ENCODE measurements around the gene DOK7.

Gene DOK7

DNA sequence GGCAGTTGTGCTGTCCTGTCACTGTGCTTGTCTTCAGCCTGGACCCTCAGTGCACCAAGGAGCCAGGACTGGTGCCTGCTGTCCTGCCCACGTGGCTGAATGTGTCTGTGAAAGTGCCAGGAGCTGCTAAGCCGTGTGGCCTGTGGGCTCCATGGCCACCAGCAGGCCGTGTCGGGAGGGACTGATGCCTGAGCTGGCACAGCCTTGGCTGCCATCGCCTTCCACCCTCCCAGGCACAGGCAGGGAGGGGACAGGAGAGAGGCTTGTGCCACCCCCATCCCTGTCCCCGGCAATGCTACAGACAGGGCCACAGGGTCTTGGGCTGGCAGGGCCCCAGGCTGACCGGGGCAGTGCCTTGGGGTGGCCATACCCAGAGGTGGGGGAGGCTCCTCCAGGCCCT is 24.8 kb downstream of the DOK7 start:
- DNase-seq (ENCODE audit: low spot score) = no peak

DNA sequence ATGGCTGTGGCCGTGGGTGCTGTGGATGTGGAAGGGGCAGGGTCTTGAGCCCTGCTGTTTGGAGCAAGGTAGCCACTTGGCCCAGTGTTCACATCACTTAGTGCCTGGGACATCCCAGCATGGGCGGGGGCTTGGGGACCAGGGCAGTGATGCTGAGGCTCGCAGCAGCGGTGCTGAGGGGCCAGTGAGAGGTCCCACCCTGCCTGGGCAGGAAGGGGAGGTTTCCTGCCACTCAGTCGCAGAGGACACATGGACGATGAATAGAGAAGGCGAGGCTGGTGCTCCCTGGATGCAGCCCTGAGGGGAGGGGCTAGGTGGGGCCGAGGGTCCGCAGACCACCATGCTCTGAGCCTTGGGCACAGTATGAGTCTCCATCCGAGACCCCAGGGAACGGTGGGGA is 25.7 kb downstream of the DOK7 start:
- DNase-seq (ENCODE audit: low spot score) = no peak

DNA sequence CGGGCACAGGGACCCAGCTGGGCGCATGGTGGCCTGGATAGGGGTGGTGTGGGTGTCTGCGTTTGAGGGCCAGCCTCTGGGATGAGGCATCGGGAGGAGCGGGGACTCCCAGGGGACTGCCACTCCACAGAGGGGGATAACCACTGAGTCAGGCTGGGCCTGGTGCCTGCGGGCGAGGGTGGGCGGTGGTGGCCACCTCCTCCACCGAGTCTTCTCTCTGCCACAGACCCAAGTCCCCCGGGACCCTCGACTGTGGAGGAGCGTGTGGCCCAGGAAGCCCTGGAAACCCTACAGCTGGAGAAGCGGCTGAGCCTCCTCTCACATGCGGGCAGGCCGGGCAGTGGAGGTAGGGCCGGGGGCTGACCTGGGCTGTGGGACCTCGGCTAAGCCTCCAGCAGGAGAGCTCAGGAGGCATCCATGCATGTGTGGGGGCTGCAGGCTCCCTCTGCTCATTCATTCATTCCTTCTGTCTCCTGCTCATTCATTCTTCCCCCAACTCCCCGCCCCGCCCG is 26.4 kb downstream of the DOK7 start:
- DNase-seq (ENCODE audit: low spot score) = no peak

DNA sequence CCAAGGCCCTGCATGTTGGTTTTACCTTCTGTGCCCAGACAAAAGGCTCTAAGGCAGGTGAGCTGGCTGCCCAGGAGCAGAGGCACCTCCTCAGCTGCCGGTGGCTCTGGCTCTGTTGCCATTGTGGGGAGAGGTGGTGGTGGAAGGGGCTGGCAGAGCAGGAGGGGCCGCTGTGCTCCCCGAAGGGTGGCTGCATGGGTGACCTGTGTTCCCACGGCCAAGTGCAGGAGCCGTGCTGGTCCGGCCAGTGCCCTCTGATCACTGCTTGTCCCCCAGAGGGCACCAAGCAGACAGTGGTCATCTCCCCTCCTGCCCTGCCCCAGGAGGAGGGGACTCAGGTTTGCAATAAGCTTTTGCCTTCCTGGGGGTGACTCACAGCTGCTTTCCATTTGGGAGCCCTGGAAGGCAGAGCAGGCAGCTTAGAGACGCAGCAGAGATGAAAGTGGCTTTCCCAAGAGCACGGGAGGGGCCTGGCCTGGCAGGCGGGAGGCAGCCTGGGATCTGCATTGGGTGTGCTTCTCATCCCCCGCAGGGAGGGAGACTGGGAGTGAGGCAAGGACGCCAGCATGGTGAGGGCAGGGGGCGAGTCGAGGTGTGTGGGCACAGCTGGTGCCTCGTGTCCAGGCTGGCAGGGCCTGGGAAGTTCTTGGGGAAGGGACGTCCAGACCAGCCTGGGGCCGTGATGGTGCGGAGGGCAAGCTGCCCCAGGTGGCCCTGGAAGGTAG is 28.7 kb downstream of the DOK7 start:
- peak; percentile 73 for DNase-seq (ENCODE audit: low spot score)

DNA sequence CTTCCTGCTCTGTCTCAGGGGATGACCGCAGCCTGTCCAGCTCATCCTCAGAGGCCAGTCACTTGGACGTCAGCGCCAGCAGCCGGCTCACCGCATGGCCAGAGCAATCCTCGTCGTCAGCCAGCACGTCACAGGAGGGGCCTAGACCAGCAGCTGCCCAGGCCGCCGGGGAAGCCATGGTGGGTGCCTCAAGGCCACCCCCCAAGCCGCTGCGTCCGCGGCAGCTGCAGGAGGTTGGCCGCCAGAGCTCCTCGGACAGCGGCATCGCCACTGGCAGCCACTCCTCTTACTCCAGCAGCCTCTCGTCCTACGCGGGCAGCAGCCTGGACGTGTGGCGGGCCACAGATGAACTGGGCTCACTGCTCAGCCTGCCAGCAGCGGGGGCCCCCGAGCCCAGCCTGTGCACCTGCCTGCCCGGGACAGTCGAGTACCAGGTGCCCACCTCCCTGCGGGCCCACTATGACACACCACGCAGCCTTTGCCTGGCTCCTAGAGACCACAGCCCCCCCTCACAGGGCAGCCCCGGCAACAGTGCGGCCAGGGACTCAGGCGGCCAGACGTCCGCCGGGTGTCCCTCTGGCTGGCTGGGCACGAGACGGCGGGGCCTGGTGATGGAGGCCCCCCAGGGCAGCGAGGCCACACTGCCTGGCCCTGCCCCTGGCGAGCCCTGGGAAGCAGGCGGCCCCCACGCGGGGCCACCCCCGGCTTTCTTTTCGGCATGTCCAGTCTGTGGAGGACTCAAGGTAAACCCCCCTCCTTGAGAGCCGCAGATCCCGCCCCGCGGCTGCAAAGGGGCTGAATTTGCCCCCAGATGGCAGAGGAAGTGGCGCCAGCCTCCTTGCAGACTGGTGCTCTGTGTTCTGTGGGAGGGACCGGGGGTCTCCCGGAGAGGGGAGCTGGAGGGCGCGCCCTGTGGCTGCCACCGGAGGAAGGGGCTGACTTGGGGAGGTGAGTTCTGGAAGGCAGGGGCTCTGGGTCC is 29.9 kb downstream of the DOK7 start:
- DNase-seq (ENCODE audit: low spot score) = peak; percentile 80

- no peak for DNase-seq (ENCODE audit: low spot score)
These were observed 30.8 kb downstream of the DOK7 start for GRCh38 chr4:3493720-3494461.

- no peak for DNase-seq (ENCODE audit: low spot score)
These were observed 31.4 kb downstream of the DOK7 start for GRCh38 chr4:3494462-3494871.

DNA sequence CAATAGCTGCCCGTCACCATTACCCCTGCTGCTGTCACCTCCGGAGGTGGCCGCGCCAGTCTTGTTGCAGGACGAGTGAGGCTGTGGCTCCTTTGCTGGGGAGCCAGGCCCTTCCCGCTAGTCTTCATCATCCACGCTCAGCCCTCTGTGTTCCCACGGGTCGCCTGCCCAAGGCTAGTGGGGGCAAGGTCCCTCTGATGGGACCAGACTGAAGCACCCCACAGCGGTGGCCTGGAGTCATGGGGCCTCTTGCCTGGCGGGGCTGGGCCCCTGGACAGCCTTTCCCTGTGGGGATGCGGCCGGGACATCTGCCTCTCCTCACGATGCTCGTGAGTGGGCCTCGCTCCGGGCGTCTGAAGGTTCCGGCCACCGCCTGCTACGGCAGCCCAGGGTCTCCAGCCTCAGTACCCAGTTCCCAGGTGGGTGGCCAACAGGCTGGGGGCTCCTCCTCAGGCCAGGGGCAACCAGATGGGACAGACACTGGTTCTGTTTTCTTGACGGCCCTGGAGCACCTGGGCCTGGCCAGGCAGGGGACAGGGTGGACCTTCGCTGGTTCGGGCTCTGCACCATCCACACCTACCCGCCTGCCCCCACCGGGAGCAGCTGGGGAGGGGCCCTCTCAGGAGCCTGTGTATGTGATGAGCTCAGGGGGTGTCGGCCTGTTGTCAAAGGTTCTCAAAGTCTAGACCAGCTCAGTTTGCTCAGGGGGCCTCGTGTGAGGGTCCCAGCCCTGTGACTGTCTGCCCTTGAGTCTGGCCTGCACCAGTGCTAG is 32.3 kb downstream of the DOK7 start:
- DNase-seq (ENCODE audit: low spot score) = no peak

DNA sequence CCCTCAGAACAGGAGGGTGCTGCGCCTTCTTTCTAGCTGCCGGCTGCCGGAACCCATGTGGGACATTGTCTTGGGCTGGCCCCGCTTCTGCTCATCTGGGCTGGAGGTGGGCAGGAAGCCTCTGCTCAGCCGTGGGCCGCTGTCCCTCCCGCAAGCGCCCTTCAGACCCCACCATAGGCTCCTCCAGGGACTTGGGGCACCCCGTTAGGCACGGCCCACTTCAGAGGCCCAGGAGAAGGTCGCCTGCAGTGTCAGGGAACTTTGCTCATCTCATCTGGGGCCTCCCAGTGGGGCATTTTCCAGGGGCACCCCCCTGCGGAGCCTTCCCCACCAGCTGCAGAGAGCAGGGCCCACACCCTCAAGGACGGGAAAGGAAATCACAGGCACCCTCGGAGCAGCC is 32.9 kb downstream of the DOK7 start:
- DNase-seq (ENCODE audit: low spot score) = no peak

DNA sequence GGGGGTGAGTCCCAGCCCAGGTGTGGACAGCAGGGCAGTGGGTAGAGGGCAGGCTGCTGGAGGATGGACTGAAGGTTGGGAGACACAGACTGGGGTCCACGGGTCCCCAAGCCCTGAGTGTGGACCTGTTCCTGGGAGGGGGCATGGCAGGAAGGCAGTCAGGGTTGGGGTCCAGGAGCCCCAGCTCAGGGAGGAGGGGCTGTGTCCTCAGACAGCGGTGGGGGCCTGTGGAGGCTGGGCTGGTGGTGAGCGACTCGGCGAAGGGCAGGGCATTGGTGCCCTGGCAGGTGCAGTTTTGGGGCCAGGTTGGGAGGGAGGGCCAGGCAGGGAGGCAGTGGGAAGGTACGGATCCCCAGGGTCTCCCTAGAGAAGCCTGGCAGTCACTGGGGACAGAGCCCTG is 34.0 kb downstream of the DOK7 start:
- no peak for DNase-seq (ENCODE audit: low spot score)

DNA sequence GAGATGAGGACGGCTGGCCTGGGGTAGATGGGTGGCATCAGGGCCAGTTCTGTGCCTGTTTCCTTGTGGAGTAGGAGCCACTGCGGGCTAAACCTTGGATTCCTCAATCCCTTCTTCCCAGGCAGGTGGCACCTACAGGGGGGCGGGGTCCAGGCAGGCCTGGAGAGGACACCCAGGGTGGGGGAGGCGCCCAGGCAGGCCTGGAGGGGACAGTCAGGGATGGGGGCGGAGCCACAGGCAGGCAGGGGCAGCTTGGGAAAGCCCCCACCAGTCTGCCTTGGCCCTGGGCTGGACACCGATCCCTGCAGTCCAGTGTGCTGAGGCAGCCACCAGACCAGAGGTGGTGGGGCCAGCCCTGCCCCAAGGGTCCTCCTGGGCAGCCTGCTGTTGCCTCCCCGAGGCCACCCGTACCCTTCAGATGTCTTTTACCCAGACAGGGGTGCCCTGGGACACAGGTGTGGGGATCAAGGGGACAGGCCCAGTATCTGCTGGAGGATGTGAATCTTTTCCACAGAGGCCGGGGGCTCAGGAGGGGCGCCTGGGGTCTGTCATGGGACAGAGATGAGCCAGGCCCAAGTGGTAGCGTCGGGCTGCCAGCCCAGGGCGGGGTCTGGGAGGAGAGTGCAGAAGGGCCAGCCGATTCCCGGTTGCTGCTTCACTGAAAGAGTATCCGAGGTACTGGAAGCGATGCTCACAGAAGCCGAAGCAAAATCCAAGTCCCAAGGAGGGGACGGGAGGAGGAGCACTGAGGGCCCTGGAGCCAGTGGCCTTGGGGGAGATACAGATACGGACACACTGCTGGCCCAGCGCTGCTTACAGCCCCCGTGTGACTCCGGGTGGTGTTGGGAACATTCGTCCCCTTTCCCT is 34.6 kb downstream of the DOK7 start:
- no peak for DNase-seq (ENCODE audit: low spot score)

DNA sequence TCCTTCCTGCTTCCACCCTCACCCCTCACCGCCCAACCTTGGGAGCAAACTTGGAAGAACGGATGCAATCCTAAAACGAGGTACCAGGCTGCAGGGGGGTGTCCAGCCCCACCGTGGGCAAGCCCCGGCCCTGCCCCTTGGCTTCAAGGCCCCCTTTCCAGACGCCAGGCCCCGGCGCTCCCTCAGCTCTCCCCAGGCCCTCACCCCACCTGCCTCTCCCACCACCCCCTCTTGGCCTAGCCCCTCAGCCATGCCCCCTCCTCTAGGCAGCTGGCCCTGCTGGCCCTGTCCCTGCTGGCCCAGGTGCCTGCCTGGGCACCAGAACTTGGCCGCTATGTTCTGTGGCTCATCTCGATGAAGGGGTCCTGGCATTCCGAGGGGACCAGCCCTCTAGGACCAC is 35.3 kb downstream of the DOK7 start:
- no peak for DNase-seq (ENCODE audit: low spot score)

DNA sequence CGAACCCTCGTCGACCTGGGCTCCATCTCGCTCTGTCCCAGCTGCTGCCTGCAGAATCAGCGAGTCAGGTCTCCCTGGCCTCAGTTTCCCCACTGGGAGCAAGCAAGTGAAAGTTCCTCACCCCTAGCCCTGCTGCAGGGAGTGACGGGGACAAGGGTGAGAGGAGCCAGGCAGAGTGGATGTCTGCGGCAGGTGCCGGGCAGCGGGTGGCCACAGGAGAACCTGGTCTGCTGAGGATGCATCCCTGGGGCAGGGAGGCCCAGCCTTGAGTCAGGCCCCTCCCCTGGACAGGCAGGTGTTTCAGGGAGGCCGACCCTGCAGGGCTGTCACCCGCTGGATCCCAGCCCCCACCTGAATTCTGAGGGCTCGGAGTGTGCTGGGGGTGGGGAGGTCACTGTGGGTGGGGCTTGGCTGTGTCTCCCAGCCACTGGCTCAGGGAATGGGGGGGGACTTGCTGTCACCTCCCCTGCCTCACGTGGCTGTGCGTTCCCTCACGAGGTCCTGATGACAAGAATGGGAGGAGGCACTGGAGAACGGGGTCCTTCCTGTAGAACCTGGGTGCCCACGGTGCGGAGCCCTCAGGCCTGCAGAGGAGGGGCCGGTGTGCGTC is 35.9 kb downstream of the DOK7 start:
- DNase-seq (ENCODE audit: low spot score) = no peak

- no peak for DNase-seq (ENCODE audit: low spot score)
These were observed 36.6 kb downstream of the DOK7 start for GRCh38 chr4:3499710-3500109.

DNA sequence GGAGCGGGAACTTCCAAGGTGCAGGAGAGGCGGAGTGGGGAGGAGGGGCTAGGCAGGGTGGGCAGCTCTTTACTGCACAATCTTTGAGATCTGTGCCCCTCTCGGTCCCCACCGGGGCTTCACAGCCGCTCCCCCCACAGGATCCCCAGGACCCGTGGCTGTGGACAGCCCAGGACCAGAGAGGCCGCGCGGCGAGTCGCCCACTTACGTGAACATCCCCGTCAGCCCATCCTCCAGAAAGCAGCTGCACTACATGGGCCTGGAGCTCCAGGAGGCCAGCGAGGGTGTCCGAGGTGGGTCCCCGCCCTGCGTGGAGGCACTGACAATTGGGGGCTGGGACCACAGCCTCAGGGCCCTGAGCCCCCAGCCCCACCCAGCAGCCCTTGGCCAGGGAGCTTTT is 37.0 kb downstream of the DOK7 start:
- DNase-seq (ENCODE audit: low spot score) = no peak

GRCh38 chr4:3500634-3501101 is 37.6 kb downstream of the DOK7 start:
- no peak for DNase-seq (ENCODE audit: low spot score)

DNA sequence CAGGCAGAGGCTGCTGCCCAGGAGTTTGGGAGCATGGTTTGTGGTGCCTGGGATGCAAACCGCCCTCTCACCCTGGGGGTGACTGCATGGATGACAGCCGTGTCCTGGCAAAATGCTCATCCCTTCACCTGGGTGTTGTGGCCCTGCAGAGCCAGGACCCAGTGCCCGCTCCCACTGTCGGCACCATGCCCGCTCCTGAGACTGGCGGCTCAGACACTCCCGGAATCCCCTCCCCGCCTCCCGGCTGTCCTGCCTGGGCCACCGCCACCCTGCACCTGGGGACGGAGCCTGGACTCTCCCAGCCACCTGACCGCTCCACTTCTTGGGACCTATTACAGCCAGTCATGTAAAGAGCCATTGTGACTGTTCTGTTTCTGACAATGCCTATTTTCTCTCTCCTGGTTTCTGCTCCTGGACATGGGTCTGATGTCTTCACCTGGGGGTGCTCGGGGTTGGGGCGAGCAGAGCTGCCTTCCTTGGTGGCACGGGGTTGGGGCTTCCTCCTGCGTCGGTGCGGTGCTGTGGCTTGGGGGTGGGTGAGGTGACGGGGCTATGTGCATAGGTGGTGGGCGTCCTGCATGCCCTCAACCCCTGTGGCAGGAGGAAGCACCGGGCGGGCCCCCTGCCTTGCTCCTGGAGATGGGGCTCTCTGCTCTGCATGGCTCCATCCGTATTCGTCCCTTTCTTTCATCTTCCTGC is 38.2 kb downstream of the DOK7 start:
- DNase-seq (ENCODE audit: low spot score) = no peak

DNA sequence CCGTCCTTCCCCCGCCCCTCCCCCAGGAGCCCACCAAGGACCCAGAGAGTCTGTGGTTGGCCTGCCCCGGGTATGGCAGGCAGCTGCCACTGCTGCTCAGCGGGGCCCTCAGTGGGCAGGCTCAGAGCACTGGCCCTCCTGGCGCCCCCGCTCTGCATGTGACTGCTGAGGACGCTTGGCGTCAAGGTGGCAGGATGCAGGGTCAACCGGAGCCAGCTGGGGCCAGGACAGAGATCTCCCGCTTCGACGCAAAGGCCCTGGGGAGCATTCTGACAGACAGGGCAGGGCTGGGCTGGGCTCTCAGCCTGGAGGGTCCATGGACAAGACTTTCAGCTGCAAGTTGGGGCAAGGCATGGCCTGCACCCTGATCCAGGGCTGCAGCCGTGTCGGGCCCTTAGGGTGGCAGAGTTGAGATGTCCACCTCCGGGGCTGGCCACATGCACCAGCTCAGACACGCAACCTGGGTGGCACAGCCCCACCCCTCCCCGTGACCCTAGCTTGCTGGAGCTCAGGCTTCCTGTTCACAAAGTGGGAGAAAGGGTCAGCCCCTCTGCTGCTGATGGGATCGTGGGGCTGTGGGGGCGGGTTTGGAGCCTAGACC is 38.8 kb downstream of the DOK7 start:
- no peak for DNase-seq (ENCODE audit: low spot score)

Data from AG08396 (cell line).